Hematopoietic multipotent progenitor cell (in vitro differentiated cells): ENCODE results near the gene AGT. TPM values are rescaled to one million over a fixed set of nuclear protein-coding genes. Genes with fewer than 3 reads are reported as not detected.

Experiments used
- total RNA-seq: library from RNA; depleted of rRNA; stranded (reverse); fragments of >200 nt; gene quantifications from one replicate; pipeline ENCODE4 v1.2.3, GENCODE V29; 2012

AGT gene
- total RNA-seq, 1 donor: not detected

Other genes starting within 250 kb of the AGT start
- gene COG2, start 71.6 kb downstream of the AGT start, total RNA-seq: 11.6 TPM
- gene CAPN9, start 33.3 kb upstream of the AGT start, total RNA-seq: not detected
- 7.3 TPM for gene C1orf198, start 154.4 kb upstream of the AGT start, total RNA-seq